RCC 7860 (cell line): ENCODE measurements around the gene PTGR3.
A peak's percentile ranks its signal among the peaks of the same experiment; 100 is the strongest.

ENCODE experiments used
- DNase-seq: peaks from one replicate; pipeline ENCODE4 v3.0.0-alpha.2; 2015; ENCODE audit warnings: low spot score
- FAIRE-seq: peaks from 2 replicates; lab custom pipeline; 2012; peaks lifted over from hg19 to GRCh38; lab: Jason Lieb, UNC

Gene PTGR3

DNA sequence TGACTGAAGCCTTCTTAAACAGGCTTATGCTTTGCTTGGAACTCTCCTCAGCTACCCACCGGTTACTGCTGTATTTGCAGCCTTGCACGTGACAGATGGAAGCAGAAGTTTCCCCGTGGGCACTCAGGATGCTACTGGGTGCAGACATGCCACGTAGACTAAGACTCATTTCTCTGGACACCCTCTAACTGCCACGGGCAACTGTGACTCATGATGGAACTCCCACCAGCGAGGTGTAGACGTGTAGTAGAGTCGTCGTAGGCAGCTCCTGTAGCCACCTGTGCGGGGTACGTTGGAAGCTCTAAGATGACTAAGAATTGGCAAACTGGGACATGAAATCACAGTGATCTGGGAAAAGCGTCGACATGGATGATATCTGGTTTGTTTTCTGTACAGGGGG is 29.2 kb upstream of the PTGR3 start:
- DNase-seq (no peak), FAIRE-seq (no peak)

DNA sequence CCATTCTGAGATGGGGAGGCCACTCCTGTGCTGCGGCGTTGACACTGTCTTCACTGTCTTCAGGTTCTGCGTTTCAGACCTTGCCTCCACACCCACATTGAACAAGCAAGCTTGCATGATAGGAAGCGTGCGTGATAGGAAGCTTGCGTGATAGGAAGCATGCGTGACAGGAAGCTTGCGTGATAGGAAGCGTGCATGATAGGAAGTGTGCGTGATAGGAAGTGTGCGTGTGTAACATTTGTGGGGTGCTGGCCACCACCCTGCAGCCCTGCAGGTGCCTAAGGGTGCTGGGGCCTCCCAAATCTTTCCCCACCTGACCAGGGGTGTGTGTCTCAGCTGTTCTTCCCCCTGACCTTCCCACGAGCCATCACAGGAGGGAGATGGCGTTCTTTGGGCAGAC is 27.0 kb upstream of the PTGR3 start:
- FAIRE-seq (no peak), DNase-seq (no peak)

DNA sequence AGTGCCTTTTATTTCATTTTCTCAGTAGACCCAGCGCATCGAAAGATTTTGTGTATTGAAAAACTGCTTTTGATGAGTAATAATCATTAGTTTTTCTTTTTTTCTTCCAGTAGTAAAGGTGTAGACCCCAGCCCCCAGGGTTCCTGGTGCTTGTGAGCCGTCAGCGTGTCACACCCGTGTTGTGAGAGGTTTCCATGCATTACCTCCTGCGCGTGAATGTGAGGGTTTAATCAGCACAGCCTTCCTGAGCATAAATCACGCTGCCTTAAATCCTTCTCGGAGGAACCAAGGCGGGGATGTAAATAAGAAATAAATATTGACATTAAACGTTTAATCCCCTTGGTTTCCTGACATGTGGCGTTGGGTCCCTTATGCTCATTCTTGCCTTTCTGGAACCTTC is 26.0 kb upstream of the PTGR3 start:
- FAIRE-seq (no peak), DNase-seq (no peak)

DNA sequence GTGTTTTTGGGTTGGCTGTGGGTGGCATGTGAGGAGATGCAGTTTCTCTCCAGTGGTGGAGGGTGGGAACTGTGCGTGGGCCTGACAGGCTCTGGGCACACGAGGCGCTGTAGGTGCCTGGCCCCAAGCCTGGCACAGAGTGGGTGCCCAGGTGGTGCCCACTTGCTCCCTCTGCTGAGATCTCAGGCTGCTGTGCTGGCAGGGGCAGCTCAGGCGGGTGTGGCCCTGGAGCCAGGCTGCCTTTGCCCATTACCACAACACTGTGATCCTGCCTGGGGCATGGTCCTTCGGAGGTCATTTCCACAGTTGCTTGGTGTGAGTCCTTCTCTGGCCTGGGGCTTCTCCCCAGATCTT is 22.1 kb upstream of the PTGR3 start:
- no peak for FAIRE-seq
- DNase-seq, result no peak

DNA sequence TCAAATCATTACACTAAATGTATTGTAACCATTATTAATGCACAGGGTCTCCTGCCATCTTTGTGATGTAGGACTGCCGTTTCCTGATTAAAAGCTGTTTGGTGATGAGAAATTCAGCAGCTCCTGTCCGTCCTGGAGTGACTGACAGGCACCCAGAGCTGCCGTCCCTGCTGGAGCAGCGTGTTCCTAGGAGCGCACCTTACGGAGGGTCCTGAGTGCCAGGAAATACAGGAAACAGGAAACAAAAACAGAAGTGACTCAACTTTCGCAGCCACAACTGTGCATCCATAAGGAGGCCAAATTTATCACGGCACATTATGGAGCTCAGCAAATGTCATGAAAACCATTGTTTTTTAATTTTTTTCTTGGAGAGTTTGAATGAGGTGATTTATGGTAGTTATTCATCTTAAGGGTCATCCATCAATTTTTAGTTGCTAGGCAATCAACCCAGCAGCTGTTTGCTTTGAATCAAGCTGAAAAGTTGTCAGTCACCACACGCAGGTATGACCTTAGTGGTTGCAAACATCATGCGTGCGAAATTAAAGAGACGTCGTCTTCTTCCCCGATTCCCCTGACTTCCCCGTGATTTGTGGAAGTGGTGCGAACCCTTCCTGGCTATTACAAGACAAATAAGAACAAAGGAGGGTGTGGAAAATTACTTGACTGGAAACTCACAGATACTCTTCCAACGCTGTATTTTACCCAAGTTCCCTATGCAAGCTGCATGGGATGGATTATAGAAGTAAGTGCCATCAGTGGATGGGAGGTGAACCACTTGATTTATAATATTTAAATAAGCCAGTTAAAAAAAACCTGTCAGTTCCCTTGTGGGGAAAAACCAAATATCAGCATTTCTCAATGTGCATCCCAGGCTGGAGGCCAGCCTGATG is 21.5 kb upstream of the PTGR3 start:
- no peak for FAIRE-seq

DNA sequence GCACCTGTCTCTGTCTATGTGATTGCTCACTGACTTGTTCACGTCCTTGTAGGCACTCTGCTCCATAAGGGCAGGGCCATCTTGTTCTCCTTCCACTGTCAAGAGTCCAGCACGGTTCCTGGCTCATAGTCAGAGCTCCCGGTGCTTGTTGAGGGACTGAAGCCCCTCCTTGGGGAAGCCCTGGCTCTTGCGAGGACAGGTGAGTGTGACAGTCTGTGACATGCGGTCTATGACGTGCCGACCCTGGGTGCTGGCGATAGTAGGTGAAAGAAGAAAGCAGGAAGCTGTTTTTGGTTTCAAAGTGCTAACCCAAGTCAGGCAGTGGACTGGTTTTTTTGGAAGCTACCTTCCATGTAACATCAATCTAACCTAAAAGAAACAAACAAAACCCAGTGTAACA is 20.5 kb upstream of the PTGR3 start:
- FAIRE-seq, result no peak
- DNase-seq, result no peak

More for the DNA sequence above, 21.5 kb upstream of the PTGR3 start:
- DNase-seq, result no peak

GRCh38 chr18:75228967-75229366 is 20.0 kb upstream of the PTGR3 start:
- FAIRE-seq (no peak), DNase-seq (no peak)

GRCh38 chr18:75227535-75228296 is 18.8 kb upstream of the PTGR3 start:
- FAIRE-seq (no peak), DNase-seq (no peak)

GRCh38 chr18:75226956-75227316 is 18.0 kb upstream of the PTGR3 start:
- FAIRE-seq, result no peak
- DNase-seq, result no peak

GRCh38 chr18:75226286-75226955 is 17.5 kb upstream of the PTGR3 start:
- peak; percentile 83 for FAIRE-seq
- DNase-seq, result peak; percentile 28

- DNase-seq, result peak; percentile 70
- peak; percentile 94 for FAIRE-seq
These were observed 14.9 kb upstream of the PTGR3 start for GRCh38 chr18:75223687-75224347.

GRCh38 chr18:75222407-75222806 is 13.5 kb upstream of the PTGR3 start:
- DNase-seq (no peak), FAIRE-seq (no peak)

GRCh38 chr18:75221897-75222296 is 13.0 kb upstream of the PTGR3 start:
- DNase-seq (no peak), FAIRE-seq (no peak)

GRCh38 chr18:75221397-75221796 is 12.5 kb upstream of the PTGR3 start:
- FAIRE-seq (no peak), DNase-seq (no peak)

- FAIRE-seq, result no peak
These were observed 11.8 kb upstream of the PTGR3 start for GRCh38 chr18:75220551-75221355.

GRCh38 chr18:75219745-75220375 is 10.9 kb upstream of the PTGR3 start:
- no peak for FAIRE-seq
- no peak for DNase-seq

More at GRCh38 chr18:75220551-75221355, 11.8 kb upstream of the PTGR3 start:
- DNase-seq, result no peak

DNA sequence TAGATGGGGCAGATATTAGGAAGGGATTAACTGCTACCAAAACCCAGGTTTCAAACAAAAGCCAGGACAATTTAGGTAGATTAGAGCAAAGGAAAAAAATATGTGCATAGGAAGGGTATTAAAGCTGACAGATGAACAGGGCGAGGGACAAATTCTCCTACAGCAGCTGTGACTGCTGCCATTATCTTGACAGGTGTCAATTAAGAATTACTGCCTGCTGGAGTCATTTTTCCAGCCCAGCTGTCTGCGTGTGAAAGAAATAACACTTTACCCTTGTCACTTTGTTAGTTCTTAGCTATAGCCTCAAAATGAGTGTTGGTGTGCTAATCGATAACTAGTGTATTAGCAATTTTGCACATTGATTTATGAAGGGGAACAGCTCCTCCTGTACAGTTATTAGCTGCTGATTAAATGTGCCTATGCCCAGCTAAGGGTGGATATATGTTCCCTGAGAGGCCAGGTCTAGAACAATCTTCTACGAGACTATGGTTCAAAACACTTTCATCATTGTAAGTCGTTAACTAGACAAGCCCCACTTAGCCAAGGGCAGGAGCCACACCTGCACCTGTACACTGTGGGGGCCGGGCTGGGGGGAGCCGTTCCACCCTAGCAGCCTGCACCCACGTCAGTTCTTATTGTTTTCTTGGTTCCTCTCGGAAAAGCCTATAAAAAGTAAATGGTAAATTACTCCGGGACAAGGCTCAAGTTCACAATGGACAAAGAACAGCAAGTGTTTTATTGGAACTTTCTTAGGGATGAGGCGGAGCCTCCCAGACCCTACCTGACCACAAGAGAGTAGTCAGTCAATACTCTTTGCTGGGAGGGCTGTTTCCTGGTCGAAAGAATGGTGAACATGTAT is 9.4 kb upstream of the PTGR3 start:
- no peak for FAIRE-seq
- no peak for DNase-seq

DNA sequence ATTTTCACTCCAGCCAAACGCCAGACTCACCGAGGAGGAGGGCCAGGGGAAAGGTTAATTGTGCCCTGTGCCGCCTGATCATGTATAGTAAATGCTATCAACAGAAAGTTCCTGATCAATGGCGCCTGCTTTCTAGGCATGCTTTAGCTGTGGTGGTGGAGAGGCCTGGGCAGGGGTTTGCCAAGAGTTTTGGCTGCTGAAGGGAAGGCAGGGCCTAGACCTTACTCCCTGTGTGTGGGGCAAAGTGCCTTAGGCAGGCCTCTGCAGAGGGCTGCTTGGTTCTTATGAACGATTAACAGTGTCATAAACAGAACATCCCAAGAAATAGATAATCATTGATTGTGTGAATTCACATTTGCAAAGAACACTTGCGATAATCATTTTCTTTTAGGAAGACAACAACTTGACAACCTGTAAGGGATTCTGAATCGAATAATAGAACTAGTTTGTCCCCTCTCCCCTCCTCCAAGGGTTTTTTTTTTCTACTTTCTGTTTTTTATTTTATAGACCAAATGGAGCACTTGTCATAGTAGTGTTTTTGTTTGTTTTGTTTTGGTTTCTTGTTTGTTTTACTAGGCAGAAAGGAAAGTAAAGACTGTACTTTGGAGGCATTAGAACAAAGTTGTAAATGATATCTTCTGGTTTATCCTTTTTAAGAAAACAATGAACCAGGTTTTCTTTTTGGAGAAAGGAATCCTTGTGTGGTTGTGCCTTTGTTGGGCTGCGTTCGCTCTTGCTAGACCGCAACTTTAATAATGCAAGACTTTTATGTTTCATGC is 8.2 kb upstream of the PTGR3 start:
- DNase-seq, result no peak
- no peak for FAIRE-seq
